ENCODE measurements around the gene NSD2. TPM values are rescaled to one million over a fixed set of nuclear protein-coding genes. Genes with fewer than 3 reads are reported as not detected.

Gene NSD2
- total RNA-seq, 1 experiment from 2014 or later = 136 TPM

GRCh38 chr4:1988327-1988724, 117.1 kb downstream of the NSD2 start:
- H3K9me3 Mint-ChIP-seq = no peaks in the 10 kb centered on the region
- H3K36me3 Mint-ChIP-seq (ENCODE audit: insufficient read depth in 1 of 3, low read depth in 3 of 3) = peaks cover 15 to 45% (median 44%) of the 10 kb centered on the region in 3 experiments; a peak in 6 of 7 replicates
- peaks cover 10% of the 10 kb centered on the region for H3K79me1 ChIP-seq (ENCODE audit: insufficient read depth, low read depth, low read length, poor library complexity, severe bottlenecking)

More at GRCh38 chr4:1988327-1988724, 117.1 kb downstream of the NSD2 start:
- Histone ChIP-seq H3K9me3 (ENCODE audit: control insufficient read depth, low read depth, low read length) (no peaks in the 10 kb centered on the region), H2BK15ac (ENCODE audit: low read depth, low read length) (no peak overlapping the region), H2BK20ac (ENCODE audit: low read depth, low read length, poor library complexity, severe bottlenecking) (no peak overlapping the region), H3K18ac (ENCODE audit: insufficient read length, low read depth, low read length) (no peak overlapping the region), H2BK12ac (ENCODE audit: insufficient read length, low read depth, low read length) (no peak overlapping the region), H3K9ac (ENCODE audit: extremely low read depth, insufficient read length, low read length) (no peak overlapping the region), H4K8ac (replicated peaks; ENCODE audit: insufficient read length, low read depth, low read length) (no peak overlapping the region), H3K4me1 (ENCODE audit: insufficient read depth, low read length) (no peaks in the 10 kb centered on the region), H3K4ac (ENCODE audit: low read depth, low read length) (no peak overlapping the region), H3K56ac (ENCODE audit: insufficient read length, low read depth, low read length) (no peak overlapping the region), H3K14ac (ENCODE audit: insufficient read depth, low read length) (no peak overlapping the region), H3K27ac (ENCODE audit: insufficient read length, low read depth, low read length) (no peak overlapping the region), H3K23ac (ENCODE audit: insufficient read length, low read depth, low read length) (no peak overlapping the region), H4K5ac (ENCODE audit: insufficient read length, low read depth, low read length) (no peak overlapping the region), H3K4me2 (ENCODE audit: insufficient read depth, insufficient read length, low read length) (no peak overlapping the region), H4K91ac (ENCODE audit: insufficient read length, low read depth, low read length) (no peak overlapping the region), H4K20me1 (ENCODE audit: control insufficient read depth, insufficient read depth, insufficient read length) (no peaks in the 10 kb centered on the region), H2BK5ac (ENCODE audit: insufficient read length, low read length) (no peak overlapping the region), H2BK120ac (ENCODE audit: low read depth, low read length, poor library complexity, severe bottlenecking) (no peak overlapping the region), H2AFZ (ENCODE audit: low read length) (no peak overlapping the region), H3K79me2 (ENCODE audit: insufficient read depth, low read length) (no peaks in the 10 kb centered on the region; the same call in 1 of the 2 replicates), H2AK5ac (ENCODE audit: insufficient read length, low read length) (no peak overlapping the region), H3T11ph (ENCODE audit: low read length) (no peak overlapping the region), H3K27me3 (ENCODE audit: insufficient read depth, low read length) (no peaks in the 10 kb centered on the region), H3K23me2 (ENCODE audit: insufficient read length, low read depth, low read length, poor library complexity, severe bottlenecking) (no peaks in the 10 kb centered on the region)
- Mint-ChIP-seq H3K4me3 (no peak overlapping the region), H3K27ac (no peak overlapping the region; a peak in 1 of 7 replicates), H3K27me3 (ENCODE audit: low read depth) (no peaks in the 10 kb centered on the region), H3K4me1 (peaks cover 0 to 3% of the 10 kb centered on the region in 2 experiments; a peak in 1 of 4 replicates)
- no peak for DNase-seq
- no peak for TF ChIP-seq CTCF (conservative IDR thresholded peaks at IDR 0.05)
- WGBS (ENCODE audit: extremely low coverage, insufficient read length, low lambda C conversion rate) = no CpG with 5 or more reads among the region's 12 CpGs

Data from H9 (cell line).